Adrenal gland (tissue), 12 donors: ENCODE measurements around the gene MICU1. TPM values are rescaled to one million over a fixed set of nuclear protein-coding genes. Genes with fewer than 3 reads are reported as not detected.
"Not testable (repeated sequence)": the region's sequence is repeated elsewhere in the genome, so short reads cannot be mapped to it uniquely, and the experiment has no call there.

ENCODE experiments used
- DNase-seq, 7 donors: peaks; one replicate each; pipeline ENCODE4 v3.0.0-alpha.2; 2019 to 2020
- H3K27ac ChIP-seq, 5 donors: fragments of 200-600 bp; sonication (generic) in 4 of 5; 1 replicate in 3 of 5; 2 replicates in 2 of 5; pipeline versions ENCODE4 v1.5.1 to v1.8.0; 2016 to 2020; ENCODE audit warnings: mild to moderate bottlenecking in 1 of 5
- H3K27me3 ChIP-seq: fragments of 200-600 bp; 2 replicates; pipeline ENCODE4 v1.8.0; 2021
- H3K36me3 ChIP-seq, 2 donors: fragments of 200-600 bp; replicated peaks in 1 of 2; 1 replicate in 1 of 2; 2 replicates in 1 of 2; pipeline versions ENCODE4 v1.5.1 to v1.8.0; 2018 to 2022
- H3K4me1 ChIP-seq, 2 donors: fragments of 200-600 bp; replicated peaks in 1 of 2; 1 replicate in 1 of 2; 2 replicates in 1 of 2; pipeline versions ENCODE4 v1.5.1 to v1.8.0; 2018 to 2021
- H3K4me3 ChIP-seq, 4 donors: fragments of 200-600 bp; sonication (generic) in 3 of 4; one replicate each; pipeline ENCODE4 v1.5.1; 2016 to 2018
- H3K9me3 ChIP-seq, 3 donors: fragments of 200-600 bp; sonication (generic) in 1 of 3; replicated peaks in 1 of 3; 1 replicate in 2 of 3; 2 replicates in 1 of 3; pipeline versions ENCODE4 v1.5.1 to v1.8.0; 2016 to 2021
- CTCF ChIP-seq, 6 experiments: fragments of 450-650 bp in 4 of 6; fragments of 200-600 bp in 2 of 6; sonication (generic) in 1 of 6; IDR thresholded peaks; 1 replicate in 5 of 6; 2 replicates in 1 of 6; pipeline versions ENCODE4 v1.5.1 to v1.8.0; 2016 to 2021; ENCODE audit warnings: antibody characterized with exemption in 6 of 6, mild to moderate bottlenecking in 2 of 6, moderate library complexity in 1 of 6
- POLR2A ChIP-seq, 2 donors: fragments of 450-650 bp; IDR thresholded peaks; one replicate each; pipeline ENCODE4 v1.6.1; 2017; ENCODE audit warnings: antibody characterized with exemption in 2 of 2, mild to moderate bottlenecking in 2 of 2, moderate library complexity in 1 of 2
- WGBS, 4 donors: extraction: QIAGEN DNeasy Blood & Tissue Kit in 2 of 4; methylation state at CpG; one replicate each; pipeline versions ENCODE4 v1.1.5 to v1.1.7; 2013 to 2017; 5-methylcytosine and 5-hydroxymethylcytosine counted together
- intact Hi-C, 2 donors: fragments of 100-400 bp; cut with DNase I; formaldehyde crosslinking; loops; one replicate each; pipeline versions ENCODE4 v1.14.1 to v1.15.0; 2022 to 2023
- polyA plus RNA-seq, 3 donors: library from polyadenylated mRNA; stranded (reverse); fragments of 200-250 nt in 2 of 3; fragments of 350-450 nt in 1 of 3; fragmentation: Illumina TruSeq in 1 of 3; extraction: RNeasy Lipid Tissue Mini Kit (QIAGEN cat#74804) in 1 of 3; gene quantifications; one replicate each; pipeline ENCODE4 v1.2.3, GENCODE V29; 2013 to 2014
- total RNA-seq, 9 donors: library from RNA; depleted of rRNA in 4 of 9; stranded (reverse); fragments of >200 nt in 4 of 9; fragments of 120-200 nt in 1 of 9; fragmentation: NEBNext Ultra II Directional in 1 of 9; extraction: Animal tissue kit (Norgen Biotek cat#: 25700) in 1 of 9; gene quantifications; one replicate each; pipeline versions ENCODE4 v1.1.0 to v1.2.4, GENCODE V29; 2013 to 2023
- donor health status: healthy with polysubstance abuse.
- donor health status: Bipolar disorder and iron deficiency.
- donor health status: DM: yes; HTN: yes; CAD: no.
- donor health status: DM: no; HTN: no; CAD: no.
- donor health status: DM: no; HTN: no; CAD: no.
- donor health status: DM: yes; HTN: yes; CAD: no.

The MICU1 gene
- total and polyA plus RNA-seq, 12 donors = 56.5 to 122 (median 90.2) TPM

- no peaks in the 10 kb centered on the region for H3K36me3 ChIP-seq
- H3K4me1 ChIP-seq = no peaks in the 10 kb centered on the region
- H3K4me3 ChIP-seq = no peak overlapping the region
- H3K9me3 ChIP-seq = no peaks in the 10 kb centered on the region
- 93 to 100% (median 98%) methylated on average over 1 of the region's 1 CpG for WGBS, 4 donors
- no peaks in the 10 kb centered on the region for H3K27me3 ChIP-seq
- TF ChIP-seq POLR2A (IDR thresholded peaks at IDR 0.05) = no peak
- TF ChIP-seq CTCF (IDR thresholded peaks at IDR 0.05) = no peak
- no peak overlapping the region for H3K27ac ChIP-seq
- intact Hi-C loops = no loop called here
- DNase-seq = no peak
These were observed 216.7 kb downstream of the MICU1 start for GRCh38 chr10:72409167-72409566.

- no peak for DNase-seq
- TF ChIP-seq CTCF (IDR thresholded peaks at IDR 0.05) (no peak), POLR2A (IDR thresholded peaks at IDR 0.05) (no peak)
- Histone ChIP-seq H3K27me3 (no peaks in the 10 kb centered on the region), H3K9me3 (no peaks in the 10 kb centered on the region), H3K4me1 (no peaks in the 10 kb centered on the region), H3K27ac (no peak overlapping the region), H3K4me3 (no peak overlapping the region), H3K36me3 (no peaks in the 10 kb centered on the region)
- intact Hi-C loops = no loop called here
- WGBS, 4 donors = 82 to 90% (median 86%) methylated on average over 7 of the region's 7 CpGs
These were observed 217.8 kb downstream of the MICU1 start for GRCh38 chr10:72407927-72408600.

- H3K27ac ChIP-seq = no peak overlapping the region
These were observed 218.4 kb downstream of the MICU1 start for GRCh38 chr10:72407471-72407870.

GRCh38 chr10:72395581-72395980 is 230.3 kb downstream of the MICU1 start:
- H3K36me3 ChIP-seq, H3K9me3 ChIP-seq, intact Hi-C loops, H3K4me1 ChIP-seq, DNase-seq, H3K27ac ChIP-seq, H3K4me3 ChIP-seq, H3K27me3 ChIP-seq: not testable (repeated sequence)
- WGBS, 4 donors = 87 to 96% (median 94%) methylated on average over 3 of the region's 3 CpGs; no CpG with 5 or more reads in 1 of the 4 donors

More at GRCh38 chr10:72407471-72407870, 218.4 kb downstream of the MICU1 start:
- TF ChIP-seq CTCF (IDR thresholded peaks at IDR 0.05) = no peak
- TF ChIP-seq POLR2A (IDR thresholded peaks at IDR 0.05) = no peak
- 80 to 86% (median 81%) methylated on average over 3 of the region's 3 CpGs for WGBS, 4 donors
- no peak for DNase-seq
- Histone ChIP-seq H3K4me1 (no peaks in the 10 kb centered on the region), H3K36me3 (no peaks in the 10 kb centered on the region), H3K27me3 (no peaks in the 10 kb centered on the region), H3K4me3 (no peak overlapping the region), H3K9me3 (no peaks in the 10 kb centered on the region)
- intact Hi-C loops = no loop called here

GRCh38 chr10:72392571-72392970 is 233.3 kb downstream of the MICU1 start:
- TF ChIP-seq POLR2A (IDR thresholded peaks at IDR 0.05) = no peak
- intact Hi-C loops = no loop called here
- H3K27me3 ChIP-seq = no peaks in the 10 kb centered on the region
- no peaks in the 10 kb centered on the region for H3K36me3 ChIP-seq
- no peak for DNase-seq
- no peaks in the 10 kb centered on the region for H3K9me3 ChIP-seq
- 85 to 100% (median 97%) methylated on average over 1 of the region's 1 CpG for WGBS, 4 donors
- H3K4me3 ChIP-seq = no peak overlapping the region
- H3K27ac ChIP-seq = no peak overlapping the region
- H3K4me1 ChIP-seq = no peaks in the 10 kb centered on the region
